HG02588 (cell line): Measurements from ENCODE around the gene ZFP3.
"Not testable (repeated sequence)": the region's sequence is repeated elsewhere in the genome, so short reads cannot be mapped to it uniquely, and the experiment has no call there.

Source experiments
- ATAC-seq: cut with Tn5 transposase; IDR thresholded peaks from one replicate; pipeline ENCODE4 v1.9.1; 2021; ENCODE audit warnings: mild to moderate bottlenecking, moderate library complexity; ENCODE audit not compliant: unreplicated experiment

The ZFP3 gene

GRCh38 chr17:5077275-5077674 is 992 bp upstream of the ZFP3 start:
- not testable (repeated sequence) for ATAC-seq

GRCh38 chr17:5077781-5078105 is 524 bp upstream of the ZFP3 start:
- ATAC-seq: no peak

- no peak for ATAC-seq
Measured at GRCh38 chr17:5080591-5080990, 2.3 kb downstream of the ZFP3 start.

- no peak for ATAC-seq
Measured at GRCh38 chr17:5092218-5093010, 14.1 kb downstream of the ZFP3 start.

- no peak for ATAC-seq
Measured at GRCh38 chr17:5096731-5097100, 18.4 kb downstream of the ZFP3 start.

GRCh38 chr17:5097101-5097834 is 19.0 kb downstream of the ZFP3 start:
- ATAC-seq: no peak

- no peak for ATAC-seq
Measured at GRCh38 chr17:5099271-5099670, 21.0 kb downstream of the ZFP3 start.

- ATAC-seq: no peak
Measured at GRCh38 chr17:5100832-5101231, 22.6 kb downstream of the ZFP3 start.

GRCh38 chr17:5110816-5111215 is 32.5 kb downstream of the ZFP3 start:
- no peak for ATAC-seq

GRCh38 chr17:5111402-5112204 is 33.3 kb downstream of the ZFP3 start, which contains the start of gene ZNF232:
TSS of gene ZNF232 (minus strand) at chr17:5111878. CDS start at chr17:5111822, 56 bp downstream.
- peak; percentile 87 for ATAC-seq

GRCh38 chr17:5115673-5116651 is 37.7 kb downstream of the ZFP3 start, which contains the start of gene USP6:
TSS of gene USP6 (plus strand) at chr17:5116032. CDS start at chr17:5130368, 14,336 bp downstream.
- ATAC-seq: no peak

GRCh38 chr17:5118219-5118618 is 40.0 kb downstream of the ZFP3 start:
- no peak for ATAC-seq

GRCh38 chr17:5120036-5120435 is 41.8 kb downstream of the ZFP3 start:
- ATAC-seq: no peak

GRCh38 chr17:5120436-5121185 is 42.3 kb downstream of the ZFP3 start:
- not testable (repeated sequence) for ATAC-seq

- ATAC-seq: no peak
Measured at GRCh38 chr17:5121186-5121841, 43.0 kb downstream of the ZFP3 start.

- ATAC-seq: not testable (repeated sequence)
Measured at GRCh38 chr17:5122056-5122455, 43.8 kb downstream of the ZFP3 start.

GRCh38 chr17:5122586-5123342 is 44.5 kb downstream of the ZFP3 start:
- no peak for ATAC-seq
